Measurements from ENCODE around the gene ZCCHC12.
"Not testable (repeated sequence)": the region's sequence is repeated elsewhere in the genome, so short reads cannot be mapped to it uniquely, and the experiment has no call there.

ZCCHC12 gene

GRCh38 chrX:118823263-118824172, at the start of gene ZCCHC12:
ZCCHC12 (plus strand) TSS chrX:118823824; CDS start chrX:118825245, 1,421 bp downstream.
- Mint-ChIP-seq H3K27me3 (peaks cover 18% of the 10 kb centered on the region), H3K4me3 (peak within 1 kb of the TSS; percentile 88), H3K4me1 (peaks cover 12% of the 10 kb centered on the region), H3K36me3 (no peaks in the 10 kb centered on the region), H3K27ac (no peak within 1 kb of the TSS), H3K9me3 (no peaks in the 10 kb centered on the region)
- peak in 1 of 2 donors; percentile 28 for DNase-seq (ENCODE audit: low spot score in 2 of 2)
- peak; percentile 87 for ATAC-seq (ENCODE audit: low read depth)

GRCh38 chrX:118779581-118779980, 44.0 kb upstream of the ZCCHC12 start:
- Mint-ChIP-seq H3K9me3 (no peaks in the 10 kb centered on the region), H3K27me3 (no peaks in the 10 kb centered on the region), H3K27ac (no peak overlapping the region), H3K4me3 (no peak overlapping the region), H3K36me3 (peaks cover 6% of the 10 kb centered on the region), H3K4me1 (peaks cover 6% of the 10 kb centered on the region)
- DNase-seq (ENCODE audit: low spot score in 2 of 2) (no peak), ATAC-seq (ENCODE audit: low read depth) (no peak)

- DNase-seq (ENCODE audit: low spot score in 2 of 2), result no peak
- Mint-ChIP-seq H3K36me3 (peaks cover 2% of the 10 kb centered on the region), H3K9me3 (no peaks in the 10 kb centered on the region), H3K27me3 (no peaks in the 10 kb centered on the region), H3K4me1 (peaks cover 3% of the 10 kb centered on the region), H3K4me3 (no peak overlapping the region), H3K27ac (no peak overlapping the region)
- no peak for ATAC-seq (ENCODE audit: low read depth)
Measured at GRCh38 chrX:118780509-118780908, 43.1 kb upstream of the ZCCHC12 start.

GRCh38 chrX:118780911-118781310, 42.7 kb upstream of the ZCCHC12 start:
- Mint-ChIP-seq H3K27ac (no peak overlapping the region), H3K36me3 (peaks cover 2% of the 10 kb centered on the region), H3K9me3 (no peaks in the 10 kb centered on the region), H3K4me1 (no peaks in the 10 kb centered on the region), H3K4me3 (no peak overlapping the region), H3K27me3 (no peaks in the 10 kb centered on the region)
- no peak for DNase-seq (ENCODE audit: low spot score in 2 of 2)
- ATAC-seq (ENCODE audit: low read depth), result no peak

- Mint-ChIP-seq H3K9me3 (no peaks in the 10 kb centered on the region), H3K27ac (no peak overlapping the region), H3K4me3 (no peak overlapping the region), H3K27me3 (no peaks in the 10 kb centered on the region), H3K4me1 (no peaks in the 10 kb centered on the region), H3K36me3 (no peaks in the 10 kb centered on the region)
- ATAC-seq (ENCODE audit: low read depth), result no peak
- no peak for DNase-seq (ENCODE audit: low spot score in 2 of 2)
Measured at GRCh38 chrX:118795528-118796280, 27.9 kb upstream of the ZCCHC12 start.

- no peak overlapping the region for H3K4me3 Mint-ChIP-seq
- DNase-seq (ENCODE audit: low spot score in 2 of 2) (no peak), ATAC-seq (ENCODE audit: low read depth) (no peak)
- H3K27ac Mint-ChIP-seq, result no peak overlapping the region
- no peaks in the 10 kb centered on the region for H3K9me3 Mint-ChIP-seq
- H3K4me1 Mint-ChIP-seq, result peaks cover 6% of the 10 kb centered on the region
- no peaks in the 10 kb centered on the region for H3K36me3 Mint-ChIP-seq
- peaks cover 5% of the 10 kb centered on the region for H3K27me3 Mint-ChIP-seq
Measured at GRCh38 chrX:118802857-118803256, 20.8 kb upstream of the ZCCHC12 start.

- ATAC-seq (ENCODE audit: low read depth), result peak; percentile 67
- Mint-ChIP-seq H3K27ac (no peak overlapping the region), H3K36me3 (no peaks in the 10 kb centered on the region), H3K4me3 (no peak overlapping the region), H3K9me3 (no peaks in the 10 kb centered on the region), H3K27me3 (peaks cover 5% of the 10 kb centered on the region), H3K4me1 (peaks cover 6% of the 10 kb centered on the region)
- peak in 1 of 2 donors; percentile 28 for DNase-seq (ENCODE audit: low spot score in 2 of 2)
Measured at GRCh38 chrX:118807151-118808017, 16.2 kb upstream of the ZCCHC12 start.

- H3K36me3 Mint-ChIP-seq; H3K27me3 Mint-ChIP-seq; H3K4me1 Mint-ChIP-seq; H3K27ac Mint-ChIP-seq; DNase-seq (ENCODE audit: low spot score in 2 of 2); H3K4me3 Mint-ChIP-seq; ATAC-seq (ENCODE audit: low read depth); H3K9me3 Mint-ChIP-seq: not testable (repeated sequence)
Measured at GRCh38 chrX:118817257-118817656, 6.4 kb upstream of the ZCCHC12 start.

- peak; percentile 9 for ATAC-seq (ENCODE audit: low read depth)
- no peaks in the 10 kb centered on the region for H3K36me3 Mint-ChIP-seq
- peaks cover 21% of the 10 kb centered on the region for H3K27me3 Mint-ChIP-seq
- H3K9me3 Mint-ChIP-seq, result no peaks in the 10 kb centered on the region
- H3K27ac Mint-ChIP-seq, result no peak overlapping the region
- peaks cover 12% of the 10 kb centered on the region for H3K4me1 Mint-ChIP-seq
- no peak for DNase-seq (ENCODE audit: low spot score in 2 of 2)
- H3K4me3 Mint-ChIP-seq, result peak overlapping the region; percentile 88
Measured at GRCh38 chrX:118824173-118824730, 628 bp downstream of the ZCCHC12 start.

GRCh38 chrX:118825227-118825626, 1.6 kb downstream of the ZCCHC12 start:
- H3K27me3 Mint-ChIP-seq, result peaks cover 24% of the 10 kb centered on the region
- H3K27ac Mint-ChIP-seq, result no peak overlapping the region
- ATAC-seq (ENCODE audit: low read depth) (no peak), DNase-seq (ENCODE audit: low spot score in 2 of 2) (no peak)
- peaks cover 12% of the 10 kb centered on the region for H3K4me1 Mint-ChIP-seq
- no peaks in the 10 kb centered on the region for H3K9me3 Mint-ChIP-seq
- H3K36me3 Mint-ChIP-seq, result no peaks in the 10 kb centered on the region
- H3K4me3 Mint-ChIP-seq, result peak overlapping the region; percentile 47

GRCh38 chrX:118839334-118839958, 15.8 kb downstream of the ZCCHC12 start:
- DNase-seq (ENCODE audit: low spot score in 2 of 2) (peak; percentile 56 to 61), ATAC-seq (ENCODE audit: low read depth) (peak; percentile 90)
- no peaks in the 10 kb centered on the region for H3K4me1 Mint-ChIP-seq
- H3K27ac Mint-ChIP-seq, result no peak overlapping the region
- H3K36me3 Mint-ChIP-seq, result no peaks in the 10 kb centered on the region
- no peaks in the 10 kb centered on the region for H3K9me3 Mint-ChIP-seq
- H3K27me3 Mint-ChIP-seq, result peaks cover 2% of the 10 kb centered on the region
- peak overlapping the region; percentile 50 for H3K4me3 Mint-ChIP-seq

GRCh38 chrX:118847676-118848075, 24.1 kb downstream of the ZCCHC12 start:
- H3K27ac Mint-ChIP-seq, result no peak overlapping the region
- H3K9me3 Mint-ChIP-seq, result no peaks in the 10 kb centered on the region
- H3K27me3 Mint-ChIP-seq, result no peaks in the 10 kb centered on the region
- no peak overlapping the region for H3K4me3 Mint-ChIP-seq
- H3K4me1 Mint-ChIP-seq, result no peaks in the 10 kb centered on the region
- H3K36me3 Mint-ChIP-seq, result no peaks in the 10 kb centered on the region
- DNase-seq (ENCODE audit: low spot score in 2 of 2) (peak in 1 of 2 donors; percentile 40), ATAC-seq (ENCODE audit: low read depth) (peak; percentile 31)

- H3K27ac Mint-ChIP-seq, result no peak overlapping the region
- ATAC-seq (ENCODE audit: low read depth) (no peak), DNase-seq (ENCODE audit: low spot score in 2 of 2) (no peak)
- no peaks in the 10 kb centered on the region for H3K36me3 Mint-ChIP-seq
- no peaks in the 10 kb centered on the region for H3K27me3 Mint-ChIP-seq
- H3K4me3 Mint-ChIP-seq, result no peak overlapping the region
- no peaks in the 10 kb centered on the region for H3K9me3 Mint-ChIP-seq
- H3K4me1 Mint-ChIP-seq, result no peaks in the 10 kb centered on the region
Measured at GRCh38 chrX:118853596-118853995, 30.0 kb downstream of the ZCCHC12 start.

Data from memory B cell (primary cell).